BE2C (cell line): ENCODE results near the gene TRIM7.
A peak's percentile ranks its signal among the peaks of the same experiment; 100 is the strongest.

Experiments used
- DNase-seq: peaks from one replicate; pipeline ENCODE4 v3.0.0-alpha.2; 2020
- H3K27me3 ChIP-seq: fragments of 250-450 bp; sonication (Bioruptor Pico); 2 replicates; pipeline ENCODE4 v1.5.1; 2020; ENCODE audit warnings: mild to moderate bottlenecking
- H3K36me3 ChIP-seq: fragments of 250-450 bp; sonication (Bioruptor Pico); 2 replicates; pipeline ENCODE4 v1.5.1; 2020; ENCODE audit warnings: mild to moderate bottlenecking
- H3K4me1 ChIP-seq: fragments of 250-450 bp; sonication (Bioruptor Pico); 2 replicates; pipeline ENCODE4 v1.5.1; 2020
- H3K4me3 ChIP-seq: 2 replicates; pipeline ENCODE4 v1.5.1; 2011; ENCODE audit warnings: low read depth, low read length
- H3K9me3 ChIP-seq: fragments of 250-450 bp; sonication (Bioruptor Pico); 2 replicates; pipeline ENCODE4 v1.5.1; 2020
- TF ChIP-seq, protein P1 (sequence below): IDR thresholded peaks from 2 replicates; pipeline ENCODE4 v1.5.1; 2012; ENCODE audit warnings: mild to moderate bottlenecking, low read depth, low read length

Gene TRIM7

GRCh38 chr5:181197326-181197951 lies 7.6 kb downstream of the TRIM7 start:
- TF ChIP-seq, protein P1, sequence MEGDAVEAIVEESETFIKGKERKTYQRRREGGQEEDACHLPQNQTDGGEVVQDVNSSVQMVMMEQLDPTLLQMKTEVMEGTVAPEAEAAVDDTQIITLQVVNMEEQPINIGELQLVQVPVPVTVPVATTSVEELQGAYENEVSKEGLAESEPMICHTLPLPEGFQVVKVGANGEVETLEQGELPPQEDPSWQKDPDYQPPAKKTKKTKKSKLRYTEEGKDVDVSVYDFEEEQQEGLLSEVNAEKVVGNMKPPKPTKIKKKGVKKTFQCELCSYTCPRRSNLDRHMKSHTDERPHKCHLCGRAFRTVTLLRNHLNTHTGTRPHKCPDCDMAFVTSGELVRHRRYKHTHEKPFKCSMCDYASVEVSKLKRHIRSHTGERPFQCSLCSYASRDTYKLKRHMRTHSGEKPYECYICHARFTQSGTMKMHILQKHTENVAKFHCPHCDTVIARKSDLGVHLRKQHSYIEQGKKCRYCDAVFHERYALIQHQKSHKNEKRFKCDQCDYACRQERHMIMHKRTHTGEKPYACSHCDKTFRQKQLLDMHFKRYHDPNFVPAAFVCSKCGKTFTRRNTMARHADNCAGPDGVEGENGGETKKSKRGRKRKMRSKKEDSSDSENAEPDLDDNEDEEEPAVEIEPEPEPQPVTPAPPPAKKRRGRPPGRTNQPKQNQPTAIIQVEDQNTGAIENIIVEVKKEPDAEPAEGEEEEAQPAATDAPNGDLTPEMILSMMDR: no peak
- DNase-seq: no peak
- Histone ChIP-seq H3K36me3 (no peaks in the 10 kb centered on the region), H3K27me3 (no peaks in the 10 kb centered on the region), H3K4me1 (peaks cover 5% of the 10 kb centered on the region; the same call in 1 of the 2 replicates), H3K4me3 (no peak overlapping the region), H3K9me3 (no peaks in the 10 kb centered on the region)

DNA sequence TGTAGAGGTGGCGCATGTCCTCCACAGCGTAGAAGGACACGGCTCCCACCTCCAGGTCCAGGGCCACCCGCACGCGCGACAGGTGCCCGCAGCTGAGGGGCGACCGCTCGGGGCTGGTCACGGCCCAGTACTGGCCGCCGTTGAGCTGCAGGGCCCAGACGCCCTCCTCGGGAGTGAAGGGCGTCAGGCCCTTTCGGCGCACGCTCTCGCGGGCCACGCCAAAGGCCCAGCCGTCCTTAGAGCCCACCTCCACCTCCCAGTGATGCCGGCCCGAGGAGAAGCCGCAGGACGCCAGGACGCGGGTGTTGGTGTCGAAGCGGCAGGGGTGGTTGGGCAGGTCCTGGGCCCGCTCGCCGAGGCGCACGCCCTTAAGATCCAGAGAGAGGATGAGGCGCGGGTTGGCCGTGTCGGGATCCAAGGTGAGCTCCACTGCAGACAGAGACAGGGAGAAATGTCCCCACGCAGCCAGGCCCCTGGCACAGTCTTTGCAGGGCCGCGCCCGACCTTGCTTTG lies 9.7 kb downstream of the TRIM7 start:
- peaks cover 5% of the 10 kb centered on the region; the same call in 1 of the 2 replicates for H3K4me1 ChIP-seq
- no peak for DNase-seq
- H3K36me3 ChIP-seq: no peaks in the 10 kb centered on the region
- H3K9me3 ChIP-seq: no peaks in the 10 kb centered on the region
- no peaks in the 10 kb centered on the region for H3K27me3 ChIP-seq
- TF ChIP-seq, protein P1: no peak
- no peak overlapping the region for H3K4me3 ChIP-seq

DNA sequence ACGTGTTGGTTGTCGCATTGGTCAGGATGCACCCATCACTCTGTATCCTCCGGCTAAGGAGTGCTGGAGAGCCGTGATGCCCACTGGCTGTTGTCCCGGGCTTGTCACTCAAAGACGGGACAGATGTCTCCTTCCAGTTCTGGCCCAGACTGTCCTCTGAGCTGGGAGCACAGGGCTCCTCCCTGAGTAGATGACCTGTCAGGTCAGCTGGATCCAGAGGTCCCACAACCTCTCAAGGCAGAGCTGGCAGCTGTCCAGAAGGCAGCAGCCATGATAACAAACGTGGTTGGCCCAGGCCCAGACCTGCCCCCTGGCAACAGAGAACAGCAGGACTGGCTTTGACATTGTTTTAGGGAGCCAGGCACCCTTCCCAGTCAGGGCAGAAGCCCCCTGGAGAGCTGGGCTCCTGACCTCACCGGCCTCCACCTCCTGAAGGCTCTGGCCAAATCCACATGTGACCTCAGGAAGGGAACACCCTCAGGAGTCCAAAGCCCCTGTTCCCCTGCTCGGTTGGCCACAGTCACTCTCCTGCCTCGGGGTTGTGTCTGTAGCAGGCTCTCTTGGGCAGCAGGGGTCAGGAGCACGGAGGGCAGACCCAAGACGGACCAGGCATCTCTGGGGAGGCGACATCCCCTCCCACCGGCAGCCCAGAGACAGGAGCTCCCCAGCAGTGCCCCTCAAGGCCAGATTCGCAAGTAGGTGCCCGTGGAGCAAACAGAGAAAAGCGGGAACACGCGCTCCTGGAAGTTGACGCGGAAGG lies 10.3 kb downstream of the TRIM7 start:
- H3K4me3 ChIP-seq: no peak overlapping the region
- peak; percentile 70 for DNase-seq
- no peaks in the 10 kb centered on the region for H3K27me3 ChIP-seq
- no peaks in the 10 kb centered on the region for H3K9me3 ChIP-seq
- TF ChIP-seq, protein P1: no peak
- no peaks in the 10 kb centered on the region for H3K36me3 ChIP-seq
- peaks cover 5% of the 10 kb centered on the region; the same call in 1 of the 2 replicates for H3K4me1 ChIP-seq

- peaks cover 5% of the 10 kb centered on the region; the same call in 1 of the 2 replicates for H3K4me1 ChIP-seq
- TF ChIP-seq, protein P1: no peak
- DNase-seq: no peak
- H3K27me3 ChIP-seq: no peaks in the 10 kb centered on the region
- no peaks in the 10 kb centered on the region for H3K9me3 ChIP-seq
- H3K4me3 ChIP-seq: no peak overlapping the region
- H3K36me3 ChIP-seq: no peaks in the 10 kb centered on the region
These were observed 11.3 kb downstream of the TRIM7 start for GRCh38 chr5:181193656-181194055.

DNA sequence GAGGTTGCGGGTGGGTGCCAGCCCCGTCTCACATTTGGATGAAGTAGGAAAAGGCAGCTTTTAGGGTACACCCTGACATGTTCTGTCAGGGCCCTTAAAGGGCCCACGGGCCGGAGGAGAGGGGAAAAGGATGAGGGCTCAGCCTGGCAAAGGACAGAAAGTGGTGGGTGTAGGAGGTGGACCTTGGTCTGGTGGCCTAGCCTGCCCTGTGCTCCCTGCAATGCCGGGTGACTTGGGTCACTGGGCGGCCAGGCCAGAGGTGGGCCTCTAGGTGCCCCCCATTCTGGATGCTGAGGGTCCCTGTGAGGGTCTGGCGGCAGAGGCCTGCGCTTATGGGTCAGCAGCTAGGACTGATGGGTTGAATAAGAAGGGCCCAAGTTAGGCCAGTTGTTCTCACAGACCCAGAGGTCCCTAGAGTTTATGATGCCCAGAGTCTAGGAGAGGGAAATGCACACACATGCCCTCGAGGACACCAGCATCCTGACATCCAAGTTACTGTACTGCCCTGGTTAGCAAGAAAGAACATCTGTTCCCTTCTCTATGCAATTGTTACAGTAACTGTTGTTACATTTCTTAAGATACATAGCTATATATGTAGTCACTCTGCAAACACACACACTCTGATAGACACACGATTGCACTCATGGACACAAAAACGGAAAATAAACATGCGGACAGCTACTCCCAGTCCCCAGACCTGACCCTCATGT lies 12.5 kb downstream of the TRIM7 start:
- H3K4me1 ChIP-seq: 0 out of 2 replicates have a peak, but pooled peaks cover 3% of the 10 kb centered on the region
- H3K9me3 ChIP-seq: no peaks in the 10 kb centered on the region
- no peaks in the 10 kb centered on the region for H3K36me3 ChIP-seq
- no peaks in the 10 kb centered on the region for H3K27me3 ChIP-seq
- TF ChIP-seq, protein P1: no peak
- H3K4me3 ChIP-seq: peak overlapping the region; percentile 71
- DNase-seq: no peak
